Activated CD4-positive, alpha-beta memory T cell treated with anti-CD3 and anti-CD28 coated beads, Interleukin-2, amount 10 ng/mL, durations not matched to agents 7 days and 5 days (primary cell): ENCODE measurements around the gene GTPBP2. TPM values are rescaled to one million over a fixed set of nuclear protein-coding genes. Genes with fewer than 3 reads are reported as not detected.
A peak's percentile ranks its signal among the peaks of the same experiment; 100 is the strongest.
"Not testable (repeated sequence)": the region's sequence is repeated elsewhere in the genome, so short reads cannot be mapped to it uniquely, and the experiment has no call there.

Experiments used
- CTCF ChIA-PET: fragments of 350-600 bp; sonication (Branson Sonifier 250); formaldehyde crosslinking; loops from one replicate; lab custom pipeline; 2021; ENCODE audit warnings: antibody characterized with exemption, inconsistent platforms; lab: Charles Lee
- POLR2A ChIA-PET: fragments of 350-600 bp; sonication (Branson Sonifier 250); formaldehyde crosslinking; loops from one replicate; lab custom pipeline; 2021; ENCODE audit warnings: antibody characterized with exemption; lab: Charles Lee
- DNase-seq: peaks from one replicate; pipeline ENCODE4 v3.0.0-alpha.2; 2020
- H3K27ac Mint-ChIP-seq: one replicate; pipeline ENCODE4 v1.8.0; 2021; ENCODE audit warnings: mild to moderate bottlenecking, mixed read lengths
- H3K27me3 Mint-ChIP-seq: one replicate; pipeline ENCODE4 v1.8.0; 2021; ENCODE audit warnings: mixed read lengths
- H3K36me3 Mint-ChIP-seq: one replicate; pipeline ENCODE4 v1.8.0; 2021; ENCODE audit warnings: low read depth, mixed read lengths
- H3K4me1 Mint-ChIP-seq: one replicate; pipeline ENCODE4 v1.8.0; 2021; ENCODE audit warnings: mixed read lengths
- H3K4me3 Mint-ChIP-seq: one replicate; pipeline ENCODE4 v1.8.0; 2021; ENCODE audit warnings: mild to moderate bottlenecking, mixed read lengths
- H3K9me3 Mint-ChIP-seq: one replicate; pipeline ENCODE4 v1.8.0; 2021; ENCODE audit warnings: mixed read lengths
- total RNA-seq, 2 experiments: library from RNA; stranded (reverse); gene quantifications; one replicate each; pipeline ENCODE4 v1.2.3, GENCODE V29; 2021

The GTPBP2 gene
- total RNA-seq, 2 experiments from 2014 or later: 107 to 112 TPM

GRCh38 chr6:43613721-43614395, 15.2 kb downstream of the GTPBP2 start:
- peaks cover 65% of the 10 kb centered on the region for H3K36me3 Mint-ChIP-seq
- H3K27me3 Mint-ChIP-seq: no peaks in the 10 kb centered on the region
- POLR2A ChIA-PET: interaction anchor here (1.0 to 1.3 kb wide), 2 partner anchors 8 to 16 kb away, joined by 3 read pairs; no protein-coding TSS in a partner anchor
- no peak for DNase-seq
- no peaks in the 10 kb centered on the region for H3K4me1 Mint-ChIP-seq
- H3K4me3 Mint-ChIP-seq: no peak overlapping the region
- H3K27ac Mint-ChIP-seq: no peak overlapping the region
- no peaks in the 10 kb centered on the region for H3K9me3 Mint-ChIP-seq
- CTCF ChIA-PET: no interaction called here

- no peak overlapping the region for H3K27ac Mint-ChIP-seq
- no peak for DNase-seq
- H3K4me3 Mint-ChIP-seq: no peak overlapping the region
- peaks cover 6% of the 10 kb centered on the region for H3K4me1 Mint-ChIP-seq
- peaks cover 68% of the 10 kb centered on the region for H3K36me3 Mint-ChIP-seq
- ChIA-PET CTCF (interaction anchor here (0.7 to 1.1 kb wide), 5 partner anchors 14 to 468 kb away, joined by 3 to 5 read pairs (median 3); partner anchors contain the start of gene GTPBP2), POLR2A (interaction anchor here (1.0 to 4.0 kb wide), 4 partner anchors 9 to 35 kb away, joined by 4 to 16 read pairs (median 6); partner anchors contain the start of gene GTPBP2)
- no peaks in the 10 kb centered on the region for H3K27me3 Mint-ChIP-seq
- H3K9me3 Mint-ChIP-seq: no peaks in the 10 kb centered on the region
Measured at GRCh38 chr6:43610431-43610830, 18.6 kb downstream of the GTPBP2 start.

GRCh38 chr6:43609402-43609801, 19.7 kb downstream of the GTPBP2 start:
- Mint-ChIP-seq H3K9me3 (no peaks in the 10 kb centered on the region), H3K4me3 (no peak overlapping the region), H3K27me3 (no peaks in the 10 kb centered on the region), H3K27ac (no peak overlapping the region), H3K4me1 (peaks cover 6% of the 10 kb centered on the region), H3K36me3 (peaks cover 65% of the 10 kb centered on the region)
- CTCF ChIA-PET: interaction anchor here (0.8 to 3.7 kb wide), 12 partner anchors 9 to 470 kb away, joined by 3 to 15 read pairs (median 7); partner anchors contain the start of gene GTPBP2
- POLR2A ChIA-PET: interaction anchor here (0.8 to 4.0 kb wide), 2 partner anchors 9 to 19 kb away, joined by 3 to 16 read pairs; partner anchors contain the start of gene GTPBP2
- no peak for DNase-seq

GRCh38 chr6:43608807-43609206, 20.3 kb downstream of the GTPBP2 start:
- no peak overlapping the region for H3K4me3 Mint-ChIP-seq
- H3K36me3 Mint-ChIP-seq: peaks cover 66% of the 10 kb centered on the region
- H3K27ac Mint-ChIP-seq: no peak overlapping the region

GRCh38 chr6:43608310-43608763, 20.7 kb downstream of the GTPBP2 start:
- H3K4me3 Mint-ChIP-seq: no peak overlapping the region
- no peaks in the 10 kb centered on the region for H3K27me3 Mint-ChIP-seq
- H3K27ac Mint-ChIP-seq: peak overlapping the region; percentile 16
- DNase-seq: peak; percentile 65
- no peaks in the 10 kb centered on the region for H3K9me3 Mint-ChIP-seq
- ChIA-PET CTCF (interaction anchor here (0.8 to 3.7 kb wide), 19 partner anchors 8 to 471 kb away, joined by 3 to 15 read pairs (median 6); partner anchors contain the start of gene GTPBP2), POLR2A (interaction anchor here (0.8 to 4.0 kb wide), 3 partner anchors 10 to 28 kb away, joined by 3 to 16 read pairs (median 4); partner anchors contain the start of gene GTPBP2)
- H3K36me3 Mint-ChIP-seq: peaks cover 66% of the 10 kb centered on the region
- peaks cover 6% of the 10 kb centered on the region for H3K4me1 Mint-ChIP-seq

More at GRCh38 chr6:43608807-43609206, 20.3 kb downstream of the GTPBP2 start:
- Mint-ChIP-seq H3K4me1 (peaks cover 6% of the 10 kb centered on the region), H3K9me3 (no peaks in the 10 kb centered on the region), H3K27me3 (no peaks in the 10 kb centered on the region)
- DNase-seq: no peak
- ChIA-PET POLR2A (interaction anchor here (0.8 to 4.0 kb wide), 3 partner anchors 9 to 28 kb away, joined by 3 to 16 read pairs (median 4); partner anchors contain the start of gene GTPBP2), CTCF (interaction anchor here (0.8 to 3.7 kb wide), 19 partner anchors 9 to 471 kb away, joined by 3 to 15 read pairs (median 6); partner anchors contain the start of gene GTPBP2)

GRCh38 chr6:43606019-43606418, 23.0 kb downstream of the GTPBP2 start:
- Mint-ChIP-seq H3K4me3 (no peak overlapping the region), H3K27me3 (no peaks in the 10 kb centered on the region), H3K9me3 (no peaks in the 10 kb centered on the region), H3K36me3 (peaks cover 68% of the 10 kb centered on the region), H3K27ac (no peak overlapping the region), H3K4me1 (peaks cover 6% of the 10 kb centered on the region)
- CTCF ChIA-PET: interaction anchor here (1.6 to 3.7 kb wide), 2 partner anchors 9 to 23 kb away, joined by 5 to 15 read pairs; partner anchors contain the start of gene GTPBP2
- POLR2A ChIA-PET: interaction anchor here (2.1 kb wide), 1 partner anchor 24 kb away, joined by 6 read pairs; the partner anchor contains the start of gene GTPBP2
- no peak for DNase-seq

- Mint-ChIP-seq H3K4me1 (peaks cover 6% of the 10 kb centered on the region), H3K36me3 (peaks cover 70% of the 10 kb centered on the region), H3K9me3 (no peaks in the 10 kb centered on the region), H3K27me3 (no peaks in the 10 kb centered on the region), H3K27ac (no peak overlapping the region), H3K4me3 (no peak overlapping the region)
- POLR2A ChIA-PET: interaction anchor here (0.6 to 2.1 kb wide), 2 partner anchors 13 to 25 kb away, joined by 3 to 6 read pairs; partner anchors contain the start of gene GTPBP2
- CTCF ChIA-PET: no interaction called here
- DNase-seq: no peak
Measured at GRCh38 chr6:43604174-43604573, 24.9 kb downstream of the GTPBP2 start.

- Mint-ChIP-seq H3K4me3 (no peak overlapping the region), H3K36me3 (peaks cover 68% of the 10 kb centered on the region), H3K27ac (no peak overlapping the region), H3K9me3 (no peaks in the 10 kb centered on the region), H3K4me1 (no peaks in the 10 kb centered on the region), H3K27me3 (no peaks in the 10 kb centered on the region)
- ChIA-PET POLR2A (no interaction called here), CTCF (interaction anchor here (0.6 to 0.8 kb wide), 2 partner anchors 8 to 47 kb away, joined by 3 read pairs; no protein-coding TSS in a partner anchor)
- DNase-seq: no peak
Measured at GRCh38 chr6:43600595-43600994, 28.5 kb downstream of the GTPBP2 start.

GRCh38 chr6:43593938-43594337, 35.1 kb downstream of the GTPBP2 start:
- peaks cover 3% of the 10 kb centered on the region for H3K4me1 Mint-ChIP-seq
- H3K36me3 Mint-ChIP-seq: peaks cover 49% of the 10 kb centered on the region
- H3K9me3 Mint-ChIP-seq: no peaks in the 10 kb centered on the region
- no peaks in the 10 kb centered on the region for H3K27me3 Mint-ChIP-seq
- H3K4me3 Mint-ChIP-seq: no peak overlapping the region
- ChIA-PET POLR2A (interaction anchor here (1.0 to 1.8 kb wide), 2 partner anchors 10 to 41 kb away, joined by 3 to 8 read pairs; partner anchors contain the start of gene MAD2L1BP), CTCF (interaction anchor here (1.0 to 1.2 kb wide), 2 partner anchors 10 to 14 kb away, joined by 3 to 6 read pairs; no protein-coding TSS in a partner anchor)
- H3K27ac Mint-ChIP-seq: no peak overlapping the region
- no peak for DNase-seq

GRCh38 chr6:43589564-43589963, 39.5 kb downstream of the GTPBP2 start:
- H3K4me3 Mint-ChIP-seq, DNase-seq, H3K27me3 Mint-ChIP-seq, H3K9me3 Mint-ChIP-seq, H3K27ac Mint-ChIP-seq: not testable (repeated sequence)
- CTCF ChIA-PET: interaction anchor here (0.7 to 1.5 kb wide), 2 partner anchors 19 to 658 kb away, joined by 3 to 4 read pairs; no protein-coding TSS in a partner anchor
- Mint-ChIP-seq H3K4me1 (peaks cover 25% of the 10 kb centered on the region), H3K36me3 (peaks cover 59% of the 10 kb centered on the region)
- POLR2A ChIA-PET: interaction anchor here (1.2 kb wide), 1 partner anchor 40 kb away, joined by 3 read pairs; the partner anchor contains the start of gene GTPBP2

- H3K4me1 Mint-ChIP-seq: peaks cover 38% of the 10 kb centered on the region
- peak overlapping the region; percentile 21 for H3K27ac Mint-ChIP-seq
- no peaks in the 10 kb centered on the region for H3K9me3 Mint-ChIP-seq
- peaks cover 70% of the 10 kb centered on the region for H3K36me3 Mint-ChIP-seq
- H3K4me3 Mint-ChIP-seq: no peak overlapping the region
- CTCF ChIA-PET: no interaction called here
- no peak for DNase-seq
- POLR2A ChIA-PET: interaction anchor here (1.2 to 1.8 kb wide), 3 partner anchors 11 to 17 kb away, joined by 3 to 4 read pairs (median 4); no protein-coding TSS in a partner anchor
- no peaks in the 10 kb centered on the region for H3K27me3 Mint-ChIP-seq
Measured at GRCh38 chr6:43588194-43588593, 40.9 kb downstream of the GTPBP2 start.

GRCh38 chr6:43584892-43585570, 44.0 kb downstream of the GTPBP2 start:
- ChIA-PET CTCF (interaction anchor here (1.0 to 1.4 kb wide), 3 partner anchors 9 to 24 kb away, joined by 4 to 9 read pairs (median 6); partner anchors contain the start of genes POLH and XPO5), POLR2A (interaction anchor here (1.0 to 2.6 kb wide), 13 partner anchors 8 to 201 kb away, joined by 3 to 26 read pairs (median 5); partner anchors contain the start of genes GTPBP2, POLH, POLR1C and XPO5)
- peaks cover 69% of the 10 kb centered on the region for H3K36me3 Mint-ChIP-seq
- H3K4me1 Mint-ChIP-seq: peaks cover 50% of the 10 kb centered on the region
- H3K9me3 Mint-ChIP-seq: no peaks in the 10 kb centered on the region
- peak overlapping the region; percentile 25 for H3K4me3 Mint-ChIP-seq
- no peaks in the 10 kb centered on the region for H3K27me3 Mint-ChIP-seq
- peak overlapping the region; percentile 94 for H3K27ac Mint-ChIP-seq
- DNase-seq: peak; percentile 80
